ENCODE data around the gene CAMK1D. TPM values are rescaled to one million over a fixed set of nuclear protein-coding genes. Genes with fewer than 3 reads are reported as not detected.

The CAMK1D gene
- total RNA-seq, 1 experiment from 2014 or later, result 10.2 TPM

GRCh38 chr10:12481924-12482323, 132.6 kb downstream of the CAMK1D start:
- DNase-seq (ENCODE audit: low spot score) (no peak), ATAC-seq (no peak)
- ChIA-PET POLR2A (no interaction called here), CTCF (interaction anchor here (0.8 to 1.7 kb wide), 2 partner anchors 10 to 174 kb away, joined by 4 to 7 read pairs; no protein-coding TSS in a partner anchor)
- Mint-ChIP-seq H3K4me3 (no peak overlapping the region), H3K36me3 (peaks cover 14% of the 10 kb centered on the region), H3K9me3 (peaks cover 14% of the 10 kb centered on the region), H3K27ac (peak overlapping the region; percentile 86), H3K27me3 (ENCODE audit: low read depth) (no peaks in the 10 kb centered on the region; the same call in 1 of the 2 replicates), H3K4me1 (peaks cover 35% of the 10 kb centered on the region)
- TF ChIP-seq EMX1 (CRISPR knock-in tag; IDR thresholded peaks at IDR 0.05) (no peak), E2F5 (CRISPR knock-in tag; IDR thresholded peaks at IDR 0.05) (no peak), RORB (CRISPR knock-in tag; IDR thresholded peaks at IDR 0.05) (no peak), ZBTB43 (CRISPR knock-in tag; IDR thresholded peaks at IDR 0.05) (no peak), TEAD1 (CRISPR knock-in tag; IDR thresholded peaks at IDR 0.05) (no peak), ESRRA (CRISPR knock-in tag; IDR thresholded peaks at IDR 0.05; ENCODE audit: borderline replicate concordance) (no peak), PRRX2 (CRISPR knock-in tag; IDR thresholded peaks at IDR 0.05) (no peak), FOXP1 (CRISPR knock-in tag; IDR thresholded peaks at IDR 0.05; ENCODE audit: borderline replicate concordance) (no peak), ZNF532 (CRISPR knock-in tag; IDR thresholded peaks at IDR 0.05; ENCODE audit: borderline replicate concordance) (no peak), FOXP4 (CRISPR knock-in tag; IDR thresholded peaks at IDR 0.05) (no peak), GRHL2 (CRISPR knock-in tag; IDR thresholded peaks at IDR 0.05; ENCODE audit: insufficient replicate concordance, severe bottlenecking) (no peak), CREM (CRISPR knock-in tag; IDR thresholded peaks at IDR 0.05) (no peak), MXD4 (CRISPR knock-in tag; IDR thresholded peaks at IDR 0.05; ENCODE audit: borderline replicate concordance) (no peak)

- DNase-seq (ENCODE audit: low spot score) (peak; percentile 36), ATAC-seq (peak; percentile 71)
- Mint-ChIP-seq H3K4me3 (peak overlapping the region; percentile 37), H3K27me3 (ENCODE audit: low read depth) (no peaks in the 10 kb centered on the region; the same call in 1 of the 2 replicates), H3K27ac (peak overlapping the region; percentile 86), H3K9me3 (peaks cover 14% of the 10 kb centered on the region), H3K36me3 (peaks cover 14% of the 10 kb centered on the region), H3K4me1 (peaks cover 35% of the 10 kb centered on the region)
- TF ChIP-seq ZNF317 (CRISPR knock-in tag; IDR thresholded peaks at IDR 0.05; ENCODE audit: borderline replicate concordance, low read depth) (no peak), IRF2 (CRISPR knock-in tag; IDR thresholded peaks at IDR 0.05; ENCODE audit: borderline replicate concordance, low read depth) (no peak), NFE2L1 (CRISPR knock-in tag; IDR thresholded peaks at IDR 0.05) (no peak), AR (CRISPR knock-in tag; IDR thresholded peaks at IDR 0.05) (no peak), GTF2I (CRISPR knock-in tag; conservative IDR thresholded peaks at IDR 0.05) (no peak)
- CTCF ChIA-PET, result interaction anchor here (0.8 to 1.7 kb wide), 3 partner anchors 11 to 230 kb away, joined by 3 to 7 read pairs (median 4); no protein-coding TSS in a partner anchor
- POLR2A ChIA-PET, result no interaction called here
These were observed 133.2 kb downstream of the CAMK1D start for GRCh38 chr10:12482587-12482986.

Data from WTC11 (cell line).